MM.1S (cell line): ENCODE measurements around the gene BRICD5.

ENCODE experiments used
- DNase-seq: peaks from one replicate; pipeline ENCODE4 v3.0.0-alpha.2; 2015
- H2AFZ ChIP-seq: fragments of 300-600 bp; sonication (generic); 2 replicates; pipeline ENCODE4 v1.6.0; 2016; ENCODE audit warnings: antibody characterized with exemption, low read length
- H3F3A ChIP-seq: fragments of 300-600 bp; sonication (generic); 2 replicates; pipeline ENCODE4 v1.6.1; 2016; ENCODE audit warnings: mild to moderate bottlenecking, antibody characterized with exemption, low read length, moderate library complexity, mixed read lengths; ENCODE audit not compliant: insufficient read depth
- H3K27ac ChIP-seq: fragments of 300-600 bp; sonication (generic); 2 replicates; pipeline ENCODE4 v1.5.1; 2016; ENCODE audit warnings: mild to moderate bottlenecking, low read length
- H3K27me3 ChIP-seq: fragments of 300-600 bp; sonication (generic); replicated peaks from 2 replicates; pipeline ENCODE4 v1.6.0; 2016; ENCODE audit warnings: low read length; ENCODE audit not compliant: insufficient read depth
- H3K36me3 ChIP-seq: fragments of 300-600 bp; sonication (generic); replicated peaks from 2 replicates; pipeline ENCODE4 v1.6.1; 2016; ENCODE audit warnings: mild to moderate bottlenecking, low read length, mixed read lengths; ENCODE audit not compliant: insufficient read depth
- H3K4me1 ChIP-seq: fragments of 300-600 bp; sonication (generic); 2 replicates; pipeline ENCODE4 v1.6.1; 2016; ENCODE audit warnings: low read length, mixed read lengths
- H3K4me2 ChIP-seq: fragments of 300-600 bp; sonication (generic); 2 replicates; pipeline ENCODE4 v1.6.0; 2016; ENCODE audit warnings: low read depth, low read length
- H3K4me3 ChIP-seq: fragments of 300-600 bp; sonication (generic); 2 replicates; pipeline ENCODE4 v1.5.1; 2016; ENCODE audit warnings: low read length, mixed read lengths
- H3K79me2 ChIP-seq: fragments of 300-600 bp; sonication (generic); 2 replicates; pipeline ENCODE4 v1.6.1; 2016; ENCODE audit warnings: mixed run types, low read length, mixed read lengths
- H3K9ac ChIP-seq: fragments of 300-600 bp; sonication (generic); 2 replicates; pipeline ENCODE4 v1.6.1; 2016; ENCODE audit warnings: low read length, mixed read lengths
- H3K9me2 ChIP-seq: fragments of 300-600 bp; sonication (generic); replicated peaks from 2 replicates; pipeline ENCODE4 v1.6.1; 2016; ENCODE audit warnings: mild to moderate bottlenecking, low read length, mixed read lengths; ENCODE audit not compliant: insufficient read depth
- H3K9me3 ChIP-seq: fragments of 300-600 bp; sonication (generic); replicated peaks from 2 replicates; pipeline ENCODE4 v1.6.1; 2016; ENCODE audit warnings: mild to moderate bottlenecking, low read length, mixed read lengths; ENCODE audit not compliant: insufficient read depth
- H4K20me1 ChIP-seq: fragments of 300-600 bp; sonication (generic); 2 replicates; pipeline ENCODE4 v1.6.1; 2016; ENCODE audit warnings: mild to moderate bottlenecking, low read length, moderate library complexity, mixed read lengths; ENCODE audit not compliant: insufficient read depth
- CTCF ChIP-seq: fragments of 300-600 bp; sonication (generic); IDR thresholded peaks from 2 replicates; pipeline ENCODE4 v1.5.1; 2016; ENCODE audit warnings: antibody characterized with exemption, low read length, mixed read lengths
- EZH2 ChIP-seq: fragments of 300-600 bp; sonication (generic); optimal IDR thresholded peaks from 2 replicates; pipeline ENCODE3; 2017; ENCODE audit warnings: low read depth, mild to moderate bottlenecking, antibody characterized with exemption, low read length, mixed read lengths
- EZH2phosphoT487 ChIP-seq: fragments of 300-600 bp; sonication (generic); IDR thresholded peaks from 2 replicates; pipeline ENCODE4 v1.6.1; 2018; ENCODE audit warnings: antibody characterized with exemption, low read length

Gene BRICD5

DNA sequence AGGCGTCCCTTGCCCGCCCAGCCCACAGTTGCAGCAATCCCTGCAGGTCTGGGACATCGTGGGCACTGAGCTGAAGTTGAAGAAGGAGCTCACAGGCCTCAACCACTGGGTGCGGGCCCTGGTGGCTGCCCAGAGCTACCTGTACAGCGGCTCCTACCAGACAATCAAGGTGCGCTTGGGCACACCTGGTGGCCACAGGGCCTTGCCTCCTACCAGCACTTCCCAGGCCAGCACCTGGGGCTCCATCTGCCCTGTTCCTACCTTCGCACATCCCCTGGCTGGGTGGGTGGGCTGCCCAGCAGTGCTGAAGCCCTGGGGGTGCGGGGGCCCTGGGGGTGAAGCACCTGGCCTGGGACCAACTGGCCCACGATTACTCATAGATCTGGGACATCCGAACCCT is 35.2 kb downstream of the BRICD5 start:
- Histone ChIP-seq H3K4me1 (no peaks in the 10 kb centered on the region), H3K79me2 (no peaks in the 10 kb centered on the region), H3K4me3 (no peak overlapping the region), H3K9ac (no peak overlapping the region), H3K27me3 (no peaks in the 10 kb centered on the region), H3K4me2 (no peak overlapping the region), H3K9me2 (no peaks in the 10 kb centered on the region), H3K36me3 (no peaks in the 10 kb centered on the region), H4K20me1 (no peaks in the 10 kb centered on the region), H3F3A (no peaks in the 10 kb centered on the region), H2AFZ (no peak overlapping the region), H3K27ac (no peak overlapping the region), H3K9me3 (no peaks in the 10 kb centered on the region)
- TF ChIP-seq EZH2phosphoT487 = no peak
- no peak for TF ChIP-seq EZH2
- TF ChIP-seq CTCF = no peak
- no peak for DNase-seq

DNA sequence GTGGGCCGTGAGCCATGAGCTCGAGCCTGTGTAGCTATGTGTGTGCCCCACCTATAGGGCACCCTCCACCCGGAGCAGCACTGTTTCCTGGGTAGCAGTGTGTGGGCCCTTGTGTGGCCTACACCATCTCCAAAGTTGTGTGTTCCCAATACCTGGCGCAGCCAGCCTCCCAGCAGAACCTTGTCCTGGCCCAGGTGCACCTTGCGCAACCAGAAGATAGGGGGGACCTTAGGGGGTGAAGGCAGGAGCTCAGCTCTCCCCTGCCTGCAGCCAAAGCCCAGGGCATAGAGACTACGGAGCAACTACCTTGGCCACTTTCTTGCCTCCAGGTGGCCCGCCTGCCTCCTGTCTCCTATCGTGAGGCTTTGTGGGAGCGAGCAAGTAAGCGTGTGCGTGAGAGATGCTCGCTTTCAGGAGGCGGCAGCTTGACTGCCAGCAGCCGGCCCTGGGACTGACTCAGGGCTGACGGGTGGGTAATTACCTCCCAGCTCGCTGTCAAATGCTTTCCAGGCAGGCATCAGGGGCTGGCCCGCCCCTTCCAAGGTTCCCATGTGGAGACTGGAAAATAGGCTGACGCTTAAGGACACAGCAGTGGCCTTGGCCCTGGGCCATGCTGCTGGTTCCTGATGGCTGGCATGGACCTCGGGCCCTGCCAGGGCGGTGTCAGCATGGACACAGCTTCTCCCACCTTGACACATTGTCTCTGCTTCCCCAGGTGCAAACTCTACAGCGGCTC is 36.1 kb downstream of the BRICD5 start:
- Histone ChIP-seq H3K4me2 (no peak overlapping the region), H3K36me3 (no peaks in the 10 kb centered on the region)
- no peak for TF ChIP-seq EZH2phosphoT487

DNA sequence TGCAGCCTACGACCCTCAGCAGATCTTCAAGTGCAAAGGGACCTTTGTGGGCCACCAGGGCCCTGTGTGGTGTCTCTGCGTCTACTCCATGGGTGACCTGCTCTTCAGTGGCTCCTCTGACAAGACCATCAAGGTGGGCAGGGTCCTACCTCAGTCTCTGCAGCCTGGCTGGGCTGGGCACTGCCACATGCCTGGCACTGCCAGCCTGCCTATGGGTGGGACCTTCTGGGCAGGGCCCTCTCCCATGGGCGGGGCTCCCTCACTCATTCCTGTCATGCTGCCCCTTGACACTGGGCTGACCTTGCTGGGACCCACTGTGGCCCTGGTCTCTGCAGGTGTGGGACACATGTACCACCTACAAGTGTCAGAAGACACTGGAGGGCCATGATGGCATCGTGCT is 36.7 kb downstream of the BRICD5 start:
- Histone ChIP-seq H3K27ac (no peak overlapping the region), H3K9me3 (no peaks in the 10 kb centered on the region), H3K79me2 (no peaks in the 10 kb centered on the region), H3K4me1 (no peaks in the 10 kb centered on the region), H3F3A (no peaks in the 10 kb centered on the region), H2AFZ (no peak overlapping the region), H3K27me3 (no peaks in the 10 kb centered on the region), H3K36me3 (no peaks in the 10 kb centered on the region), H3K9ac (no peak overlapping the region), H4K20me1 (no peaks in the 10 kb centered on the region), H3K4me2 (no peak overlapping the region), H3K4me3 (no peak overlapping the region), H3K9me2 (no peaks in the 10 kb centered on the region)
- DNase-seq = no peak
- no peak for TF ChIP-seq EZH2phosphoT487
- TF ChIP-seq EZH2 = no peak
- no peak for TF ChIP-seq CTCF

More for the DNA sequence above, 36.1 kb downstream of the BRICD5 start:
- no peak overlapping the region for H3K9ac ChIP-seq
- H3K9me2 ChIP-seq = no peaks in the 10 kb centered on the region
- H3K4me1 ChIP-seq = no peaks in the 10 kb centered on the region
- no peak for DNase-seq
- H3K27me3 ChIP-seq = no peaks in the 10 kb centered on the region
- no peaks in the 10 kb centered on the region for H4K20me1 ChIP-seq
- no peak overlapping the region for H3K27ac ChIP-seq
- no peak overlapping the region for H2AFZ ChIP-seq
- H3F3A ChIP-seq = no peaks in the 10 kb centered on the region
- no peaks in the 10 kb centered on the region for H3K9me3 ChIP-seq
- no peak overlapping the region for H3K4me3 ChIP-seq
- no peaks in the 10 kb centered on the region for H3K79me2 ChIP-seq

- H2AFZ ChIP-seq = no peak overlapping the region
- H3K9ac ChIP-seq = no peak overlapping the region
- DNase-seq = no peak
- TF ChIP-seq EZH2phosphoT487 (no peak), CTCF (no peak), EZH2 (no peak)
- no peak overlapping the region for H3K4me3 ChIP-seq
- H3K9me3 ChIP-seq = no peaks in the 10 kb centered on the region
- no peaks in the 10 kb centered on the region for H3K36me3 ChIP-seq
- no peaks in the 10 kb centered on the region for H3K27me3 ChIP-seq
- H3K9me2 ChIP-seq = no peaks in the 10 kb centered on the region
- H3K4me1 ChIP-seq = no peaks in the 10 kb centered on the region
- H3F3A ChIP-seq = no peaks in the 10 kb centered on the region
- H4K20me1 ChIP-seq = no peaks in the 10 kb centered on the region
- H3K79me2 ChIP-seq = no peaks in the 10 kb centered on the region
- no peak overlapping the region for H3K4me2 ChIP-seq
- no peak overlapping the region for H3K27ac ChIP-seq
These were observed 37.3 kb downstream of the BRICD5 start for GRCh38 chr16:2173366-2173765.
